ENCODE data around the gene MEIS1. TPM values are rescaled to one million over a fixed set of nuclear protein-coding genes. Genes with fewer than 3 reads are reported as not detected.

The MEIS1 gene
- total and polyA plus RNA-seq, 2 experiments from 2014 or later: 0.16 to 0.28 TPM

DNA sequence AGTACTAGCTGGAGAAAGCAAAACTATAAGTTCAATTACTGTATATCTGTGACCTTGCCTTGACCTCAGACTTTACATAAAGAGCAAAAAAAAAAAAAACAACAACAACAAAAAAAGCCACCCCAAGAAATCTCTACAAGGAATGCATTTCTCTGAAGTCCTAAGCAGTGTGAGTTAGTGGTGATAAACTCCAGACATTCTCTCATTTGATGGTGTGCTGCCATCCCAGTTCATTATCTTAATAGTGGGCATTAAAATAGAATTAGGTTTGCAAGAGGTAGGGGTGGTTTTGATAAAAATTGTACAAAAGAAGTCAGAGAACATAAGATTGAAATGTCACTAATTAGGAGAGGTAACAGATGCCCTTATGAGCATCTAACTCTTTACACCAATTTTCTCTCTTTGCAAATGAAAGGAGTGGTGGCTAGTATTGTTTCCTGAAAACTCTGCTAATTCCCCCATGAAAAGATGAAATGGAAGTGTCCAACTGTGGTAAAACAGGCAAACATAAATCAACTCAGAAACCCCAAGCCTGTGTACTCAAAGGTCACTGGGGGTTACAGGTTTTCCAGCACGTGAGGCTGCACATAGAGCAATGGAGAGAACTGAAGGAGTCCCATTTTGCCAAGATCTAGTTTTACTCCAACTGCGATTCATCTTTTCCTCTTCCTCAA is 131.9 kb downstream of the MEIS1 start (continued):
- TF ChIP-seq, protein P1, sequence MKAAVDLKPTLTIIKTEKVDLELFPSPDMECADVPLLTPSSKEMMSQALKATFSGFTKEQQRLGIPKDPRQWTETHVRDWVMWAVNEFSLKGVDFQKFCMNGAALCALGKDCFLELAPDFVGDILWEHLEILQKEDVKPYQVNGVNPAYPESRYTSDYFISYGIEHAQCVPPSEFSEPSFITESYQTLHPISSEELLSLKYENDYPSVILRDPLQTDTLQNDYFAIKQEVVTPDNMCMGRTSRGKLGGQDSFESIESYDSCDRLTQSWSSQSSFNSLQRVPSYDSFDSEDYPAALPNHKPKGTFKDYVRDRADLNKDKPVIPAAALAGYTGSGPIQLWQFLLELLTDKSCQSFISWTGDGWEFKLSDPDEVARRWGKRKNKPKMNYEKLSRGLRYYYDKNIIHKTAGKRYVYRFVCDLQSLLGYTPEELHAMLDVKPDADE (IDR thresholded peaks at IDR 0.05): no peak
- TF ChIP-seq NANOG (IDR thresholded peaks at IDR 0.05; ENCODE audit: borderline replicate concordance): no peak

DNA sequence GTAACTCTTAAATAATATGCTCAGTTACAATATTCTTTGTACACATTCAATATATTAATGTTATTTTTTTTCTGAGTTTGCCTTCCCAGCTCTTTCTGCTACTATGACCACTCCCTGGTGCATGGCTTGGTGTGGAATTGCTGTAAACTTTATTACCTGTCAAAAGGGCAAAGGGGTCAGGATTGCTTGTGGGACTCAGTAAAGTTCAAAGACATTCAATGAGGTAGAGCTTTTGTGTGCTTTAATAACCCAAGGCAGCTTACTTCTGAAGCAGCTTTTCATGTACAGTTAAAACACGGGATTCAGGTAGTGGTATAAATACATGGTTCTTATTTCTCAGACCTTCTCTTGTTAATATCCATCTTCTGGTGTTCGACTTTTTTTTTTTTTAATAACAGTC is 132.8 kb downstream of the MEIS1 start:
- peaks cover 22% of the 10 kb centered on the region for H3K4me1 ChIP-seq (ENCODE audit: insufficient read depth)
- no peak for ATAC-seq

More for the DNA sequence above, 132.8 kb downstream of the MEIS1 start:
- H3K4me3 Mint-ChIP-seq: no peak overlapping the region
- Histone ChIP-seq H3K79me2 (replicated peaks; ENCODE audit: insufficient read depth) (no peaks in the 10 kb centered on the region), H2AFZ (no peak overlapping the region), H3F3A (replicated peaks; ENCODE audit: low read depth) (no peaks in the 10 kb centered on the region), H3K27ac (ENCODE audit: low read depth) (no peak overlapping the region), H3K36me3 (ENCODE audit: insufficient read depth) (no peaks in the 10 kb centered on the region), H3K27me3 (ENCODE audit: insufficient read depth) (peaks cover 3% of the 10 kb centered on the region; the same call in 1 of the 2 replicates), H3K9me2 (ENCODE audit: insufficient read depth) (no peaks in the 10 kb centered on the region), H4K20me1 (replicated peaks; ENCODE audit: insufficient read depth) (no peaks in the 10 kb centered on the region), H3K4me3 (no peak overlapping the region), H3K4me2 (no peak overlapping the region)
- DNase-seq (ENCODE audit: low spot score): no peak
- TF ChIP-seq CREB1 (CRISPR knock-in tag; IDR thresholded peaks at IDR 0.05; ENCODE audit: low read depth) (no peak), STAT1 (IDR thresholded peaks at IDR 0.05; ENCODE audit: unreplicated experiment) (no peak), POLR2AphosphoS5 (IDR thresholded peaks at IDR 0.05; ENCODE audit: low read depth) (no peak), EZH2phosphoT487 (IDR thresholded peaks at IDR 0.05; ENCODE audit: unreplicated experiment) (no peak), EZH2 (IDR thresholded peaks at IDR 0.05; ENCODE audit: low read depth, unreplicated experiment) (no peak)
- TF ChIP-seq, protein P2, sequence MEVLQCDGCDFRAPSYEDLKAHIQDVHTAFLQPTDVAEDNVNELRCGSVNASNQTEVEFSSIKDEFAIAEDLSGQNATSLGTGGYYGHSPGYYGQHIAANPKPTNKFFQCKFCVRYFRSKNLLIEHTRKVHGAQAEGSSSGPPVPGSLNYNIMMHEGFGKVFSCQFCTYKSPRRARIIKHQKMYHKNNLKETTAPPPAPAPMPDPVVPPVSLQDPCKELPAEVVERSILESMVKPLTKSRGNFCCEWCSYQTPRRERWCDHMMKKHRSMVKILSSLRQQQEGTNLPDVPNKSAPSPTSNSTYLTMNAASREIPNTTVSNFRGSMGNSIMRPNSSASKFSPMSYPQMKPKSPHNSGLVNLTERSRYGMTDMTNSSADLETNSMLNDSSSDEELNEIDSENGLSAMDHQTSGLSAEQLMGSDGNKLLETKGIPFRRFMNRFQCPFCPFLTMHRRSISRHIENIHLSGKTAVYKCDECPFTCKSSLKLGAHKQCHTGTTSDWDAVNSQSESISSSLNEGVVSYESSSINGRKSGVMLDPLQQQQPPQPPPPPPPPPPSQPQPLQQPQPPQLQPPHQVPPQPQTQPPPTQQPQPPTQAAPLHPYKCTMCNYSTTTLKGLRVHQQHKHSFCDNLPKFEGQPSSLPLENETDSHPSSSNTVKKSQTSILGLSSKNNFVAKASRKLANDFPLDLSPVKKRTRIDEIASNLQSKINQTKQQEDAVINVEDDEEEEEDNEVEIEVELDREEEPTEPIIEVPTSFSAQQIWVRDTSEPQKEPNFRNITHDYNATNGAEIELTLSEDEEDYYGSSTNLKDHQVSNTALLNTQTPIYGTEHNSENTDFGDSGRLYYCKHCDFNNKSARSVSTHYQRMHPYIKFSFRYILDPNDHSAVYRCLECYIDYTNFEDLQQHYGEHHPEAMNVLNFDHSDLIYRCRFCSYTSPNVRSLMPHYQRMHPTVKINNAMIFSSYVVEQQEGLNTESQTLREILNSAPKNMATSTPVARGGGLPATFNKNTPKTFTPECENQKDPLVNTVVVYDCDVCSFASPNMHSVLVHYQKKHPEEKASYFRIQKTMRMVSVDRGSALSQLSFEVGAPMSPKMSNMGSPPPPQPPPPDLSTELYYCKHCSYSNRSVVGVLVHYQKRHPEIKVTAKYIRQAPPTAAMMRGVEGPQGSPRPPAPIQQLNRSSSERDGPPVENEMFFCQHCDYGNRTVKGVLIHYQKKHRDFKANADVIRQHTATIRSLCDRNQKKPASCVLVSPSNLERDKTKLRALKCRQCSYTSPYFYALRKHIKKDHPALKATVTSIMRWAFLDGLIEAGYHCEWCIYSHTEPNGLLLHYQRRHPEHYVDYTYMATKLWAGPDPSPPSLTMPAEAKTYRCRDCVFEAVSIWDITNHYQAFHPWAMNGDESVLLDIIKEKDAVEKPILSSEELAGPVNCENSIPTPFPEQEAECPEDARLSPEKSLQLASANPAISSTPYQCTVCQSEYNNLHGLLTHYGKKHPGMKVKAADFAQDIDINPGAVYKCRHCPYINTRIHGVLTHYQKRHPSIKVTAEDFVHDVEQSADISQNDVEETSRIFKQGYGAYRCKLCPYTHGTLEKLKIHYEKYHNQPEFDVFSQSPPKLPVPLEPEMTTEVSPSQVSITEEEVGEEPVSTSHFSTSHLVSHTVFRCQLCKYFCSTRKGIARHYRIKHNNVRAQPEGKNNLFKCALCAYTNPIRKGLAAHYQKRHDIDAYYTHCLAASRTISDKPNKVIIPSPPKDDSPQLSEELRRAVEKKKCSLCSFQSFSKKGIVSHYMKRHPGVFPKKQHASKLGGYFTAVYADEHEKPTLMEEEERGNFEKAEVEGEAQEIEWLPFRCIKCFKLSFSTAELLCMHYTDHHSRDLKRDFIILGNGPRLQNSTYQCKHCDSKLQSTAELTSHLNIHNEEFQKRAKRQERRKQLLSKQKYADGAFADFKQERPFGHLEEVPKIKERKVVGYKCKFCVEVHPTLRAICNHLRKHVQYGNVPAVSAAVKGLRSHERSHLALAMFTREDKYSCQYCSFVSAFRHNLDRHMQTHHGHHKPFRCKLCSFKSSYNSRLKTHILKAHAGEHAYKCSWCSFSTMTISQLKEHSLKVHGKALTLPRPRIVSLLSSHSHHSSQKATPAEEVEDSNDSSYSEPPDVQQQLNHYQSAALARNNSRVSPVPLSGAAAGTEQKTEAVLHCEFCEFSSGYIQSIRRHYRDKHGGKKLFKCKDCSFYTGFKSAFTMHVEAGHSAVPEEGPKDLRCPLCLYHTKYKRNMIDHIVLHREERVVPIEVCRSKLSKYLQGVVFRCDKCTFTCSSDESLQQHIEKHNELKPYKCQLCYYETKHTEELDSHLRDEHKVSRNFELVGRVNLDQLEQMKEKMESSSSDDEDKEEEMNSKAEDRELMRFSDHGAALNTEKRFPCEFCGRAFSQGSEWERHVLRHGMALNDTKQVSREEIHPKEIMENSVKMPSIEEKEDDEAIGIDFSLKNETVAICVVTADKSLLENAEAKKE (CRISPR knock-in tag; IDR thresholded peaks at IDR 0.05): no peak
- TF ChIP-seq, protein P1 (IDR thresholded peaks at IDR 0.05): no peak
- TF ChIP-seq, protein P3, sequence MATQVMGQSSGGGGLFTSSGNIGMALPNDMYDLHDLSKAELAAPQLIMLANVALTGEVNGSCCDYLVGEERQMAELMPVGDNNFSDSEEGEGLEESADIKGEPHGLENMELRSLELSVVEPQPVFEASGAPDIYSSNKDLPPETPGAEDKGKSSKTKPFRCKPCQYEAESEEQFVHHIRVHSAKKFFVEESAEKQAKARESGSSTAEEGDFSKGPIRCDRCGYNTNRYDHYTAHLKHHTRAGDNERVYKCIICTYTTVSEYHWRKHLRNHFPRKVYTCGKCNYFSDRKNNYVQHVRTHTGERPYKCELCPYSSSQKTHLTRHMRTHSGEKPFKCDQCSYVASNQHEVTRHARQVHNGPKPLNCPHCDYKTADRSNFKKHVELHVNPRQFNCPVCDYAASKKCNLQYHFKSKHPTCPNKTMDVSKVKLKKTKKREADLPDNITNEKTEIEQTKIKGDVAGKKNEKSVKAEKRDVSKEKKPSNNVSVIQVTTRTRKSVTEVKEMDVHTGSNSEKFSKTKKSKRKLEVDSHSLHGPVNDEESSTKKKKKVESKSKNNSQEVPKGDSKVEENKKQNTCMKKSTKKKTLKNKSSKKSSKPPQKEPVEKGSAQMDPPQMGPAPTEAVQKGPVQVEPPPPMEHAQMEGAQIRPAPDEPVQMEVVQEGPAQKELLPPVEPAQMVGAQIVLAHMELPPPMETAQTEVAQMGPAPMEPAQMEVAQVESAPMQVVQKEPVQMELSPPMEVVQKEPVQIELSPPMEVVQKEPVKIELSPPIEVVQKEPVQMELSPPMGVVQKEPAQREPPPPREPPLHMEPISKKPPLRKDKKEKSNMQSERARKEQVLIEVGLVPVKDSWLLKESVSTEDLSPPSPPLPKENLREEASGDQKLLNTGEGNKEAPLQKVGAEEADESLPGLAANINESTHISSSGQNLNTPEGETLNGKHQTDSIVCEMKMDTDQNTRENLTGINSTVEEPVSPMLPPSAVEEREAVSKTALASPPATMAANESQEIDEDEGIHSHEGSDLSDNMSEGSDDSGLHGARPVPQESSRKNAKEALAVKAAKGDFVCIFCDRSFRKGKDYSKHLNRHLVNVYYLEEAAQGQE (IDR thresholded peaks at IDR 0.05; ENCODE audit: unreplicated experiment): no peak
- TF ChIP-seq, protein P4, sequence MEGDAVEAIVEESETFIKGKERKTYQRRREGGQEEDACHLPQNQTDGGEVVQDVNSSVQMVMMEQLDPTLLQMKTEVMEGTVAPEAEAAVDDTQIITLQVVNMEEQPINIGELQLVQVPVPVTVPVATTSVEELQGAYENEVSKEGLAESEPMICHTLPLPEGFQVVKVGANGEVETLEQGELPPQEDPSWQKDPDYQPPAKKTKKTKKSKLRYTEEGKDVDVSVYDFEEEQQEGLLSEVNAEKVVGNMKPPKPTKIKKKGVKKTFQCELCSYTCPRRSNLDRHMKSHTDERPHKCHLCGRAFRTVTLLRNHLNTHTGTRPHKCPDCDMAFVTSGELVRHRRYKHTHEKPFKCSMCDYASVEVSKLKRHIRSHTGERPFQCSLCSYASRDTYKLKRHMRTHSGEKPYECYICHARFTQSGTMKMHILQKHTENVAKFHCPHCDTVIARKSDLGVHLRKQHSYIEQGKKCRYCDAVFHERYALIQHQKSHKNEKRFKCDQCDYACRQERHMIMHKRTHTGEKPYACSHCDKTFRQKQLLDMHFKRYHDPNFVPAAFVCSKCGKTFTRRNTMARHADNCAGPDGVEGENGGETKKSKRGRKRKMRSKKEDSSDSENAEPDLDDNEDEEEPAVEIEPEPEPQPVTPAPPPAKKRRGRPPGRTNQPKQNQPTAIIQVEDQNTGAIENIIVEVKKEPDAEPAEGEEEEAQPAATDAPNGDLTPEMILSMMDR (conservative IDR thresholded peaks at IDR 0.05; ENCODE audit: low read depth in 2 of 2): no peak
- H3K9me3 Mint-ChIP-seq: no peaks in the 10 kb centered on the region
- H3K36me3 Mint-ChIP-seq (ENCODE audit: low read depth): no peaks in the 10 kb centered on the region
- H3K27ac Mint-ChIP-seq: no peak overlapping the region
- peaks cover 35% of the 10 kb centered on the region for H3K4me1 Mint-ChIP-seq
- no peaks in the 10 kb centered on the region for H3K27me3 Mint-ChIP-seq (ENCODE audit: insufficient read depth, low read depth, poor library complexity)
